ENCODE results near the gene ANKRD13A. TPM values are rescaled to one million over a fixed set of nuclear protein-coding genes. Genes with fewer than 3 reads are reported as not detected.
A peak's percentile ranks its signal among the peaks of the same experiment; 100 is the strongest.

The ANKRD13A gene
- total RNA-seq, 4 donors from 2014 or later = 91.3 to 165 (median 124) TPM

GRCh38 chr12:109993091-109993490 is 6.1 kb upstream of the ANKRD13A start:
- H3K4me1 ChIP-seq = peaks cover 34 to 64% (median 59%) of the 10 kb centered on the region in 4 donors
- H3K27me3 ChIP-seq = no peaks in the 10 kb centered on the region
- H3K4me3 ChIP-seq = no peak overlapping the region
- H3K9me3 ChIP-seq = no peaks in the 10 kb centered on the region
- H3K36me3 ChIP-seq = peaks cover 4 to 35% (median 23%) of the 10 kb centered on the region in 4 donors
- WGBS = 71% methylated on average over 2 of the region's 2 CpGs
- no peak for TF ChIP-seq EP300 (IDR thresholded peaks at IDR 0.05)
- TF ChIP-seq POLR2AphosphoS5 (IDR thresholded peaks at IDR 0.05) = no peak
- no peak overlapping the region for H3K27ac ChIP-seq (replicated peaks in 1 of 4)
- intact Hi-C loops (cut with DNase I) = no loop called here
- no peak for DNase-seq (ENCODE audit: extremely low spot score)

- intact Hi-C loops (cut with DNase I) = loop anchor here (5.0 kb wide), 1 partner anchor 42 kb away; no protein-coding TSS in a partner anchor
- no peak for DNase-seq (ENCODE audit: extremely low spot score)
- 52% methylated on average over 6 of the region's 6 CpGs for WGBS
- H3K9me3 ChIP-seq = no peaks in the 10 kb centered on the region
- H3K27ac ChIP-seq (replicated peaks in 1 of 4) = peak overlapping the region in 2 of 4 donors; percentile 85 to 89
- H3K4me1 ChIP-seq = peaks cover 34 to 64% (median 58%) of the 10 kb centered on the region in 4 donors
- peak overlapping the region; percentile 79 to 99 (median 94) for H3K4me3 ChIP-seq
- TF ChIP-seq POLR2A (IDR thresholded peaks at IDR 0.05; ENCODE audit: low read depth) = no peak
- no peak for TF ChIP-seq EP300 (IDR thresholded peaks at IDR 0.05)
- no peak for TF ChIP-seq POLR2AphosphoS5 (IDR thresholded peaks at IDR 0.05)
- TF ChIP-seq CTCF (IDR thresholded peaks at IDR 0.05) = no peak
- peaks cover 0 to 20% (median 9%) of the 10 kb centered on the region in 4 donors for H3K36me3 ChIP-seq
- no peaks in the 10 kb centered on the region for H3K27me3 ChIP-seq
These were observed 4.6 kb upstream of the ANKRD13A start for GRCh38 chr12:109994401-109995175.

GRCh38 chr12:109995361-109995685 is 3.9 kb upstream of the ANKRD13A start:
- peak overlapping the region; percentile 81 to 89 (median 84) for H3K27ac ChIP-seq (replicated peaks in 1 of 4)
- peaks cover 0 to 14% (median 8%) of the 10 kb centered on the region in 4 donors for H3K36me3 ChIP-seq
- 0% methylated on average over 6 of the region's 6 CpGs for WGBS
- H3K9me3 ChIP-seq = no peaks in the 10 kb centered on the region
- TF ChIP-seq POLR2AphosphoS5 (IDR thresholded peaks at IDR 0.05) = no peak
- no peak for TF ChIP-seq CTCF (IDR thresholded peaks at IDR 0.05)
- no peak for TF ChIP-seq POLR2A (IDR thresholded peaks at IDR 0.05; ENCODE audit: low read depth)
- no peak for TF ChIP-seq EP300 (IDR thresholded peaks at IDR 0.05)
- H3K4me1 ChIP-seq = peaks cover 33 to 59% (median 56%) of the 10 kb centered on the region in 4 donors
- no peak for DNase-seq (ENCODE audit: extremely low spot score)
- peak overlapping the region; percentile 79 to 99 (median 94) for H3K4me3 ChIP-seq
- intact Hi-C loops (cut with DNase I) = loop anchor here (5.0 kb wide), 1 partner anchor 43 kb away; no protein-coding TSS in a partner anchor
- H3K27me3 ChIP-seq = no peaks in the 10 kb centered on the region

GRCh38 chr12:109995686-109996482 is 3.3 kb upstream of the ANKRD13A start, which contains the start of gene GIT2:
TSS of gene GIT2 (minus strand) at chr12:109996368. CDS start at chr12:109996224, 144 bp downstream.
- H3K36me3 ChIP-seq = peaks cover 0 to 9% (median 3%) of the 10 kb centered on the region in 4 donors
- H3K27ac ChIP-seq (replicated peaks in 1 of 4) = peak within 1 kb of the TSS; percentile 81 to 89 (median 84)
- intact Hi-C loops (cut with DNase I) = loop anchor here (5.0 kb wide), 1 partner anchor 44 kb away; no protein-coding TSS in a partner anchor
- TF ChIP-seq POLR2AphosphoS5 (IDR thresholded peaks at IDR 0.05) (peak; percentile 94 to 97), EP300 (IDR thresholded peaks at IDR 0.05) (no peak), CTCF (IDR thresholded peaks at IDR 0.05) (peak in 1 of 3 experiments; percentile 24), POLR2A (IDR thresholded peaks at IDR 0.05; ENCODE audit: low read depth) (peak; percentile 73)
- DNase-seq (ENCODE audit: extremely low spot score) = peak; percentile 98
- peaks cover 38 to 59% (median 57%) of the 10 kb centered on the region in 4 donors for H3K4me1 ChIP-seq
- no peaks in the 10 kb centered on the region for H3K27me3 ChIP-seq
- WGBS = under 1% methylated on average over 23 of the region's 65 CpGs
- peak within 1 kb of the TSS; percentile 79 to 99 (median 94) for H3K4me3 ChIP-seq
- H3K9me3 ChIP-seq = no peaks in the 10 kb centered on the region
